OCI-LY1 (cell line): ENCODE results near the gene RRP8.

Experiments
- H2AFZ ChIP-seq: fragments of 200-600 bp; sonication (generic), shearing (Covaris generic); 2 replicates; pipeline ENCODE4 v1.6.0; 2014; ENCODE audit warnings: antibody characterized with exemption, mild to moderate bottlenecking, low read length
- H3F3A ChIP-seq: fragments of 200-600 bp; sonication (generic), shearing (Covaris generic); 2 replicates; pipeline ENCODE4 v1.6.0; 2014; ENCODE audit warnings: mild to moderate bottlenecking, antibody characterized with exemption, low read length, moderate library complexity; ENCODE audit not compliant: insufficient read depth
- H3K27ac ChIP-seq: fragments of 200-600 bp; sonication (generic); 2 replicates; pipeline ENCODE4 v1.5.1; 2014; ENCODE audit warnings: low read length, mixed run types, mild to moderate bottlenecking, low read depth; ENCODE audit not compliant: poor library complexity, severe bottlenecking
- H3K27me3 ChIP-seq: fragments of 200-600 bp; sonication (generic); 2 replicates; pipeline ENCODE4 v1.6.0; 2014; ENCODE audit warnings: antibody characterized with exemption, mild to moderate bottlenecking, low read length, moderate library complexity; ENCODE audit not compliant: insufficient read depth
- H3K36me3 ChIP-seq: fragments of 200-600 bp; sonication (generic); 2 replicates; pipeline ENCODE4 v1.6.1; 2014; ENCODE audit warnings: mild to moderate bottlenecking, antibody characterized with exemption, low read length, moderate library complexity, mixed read lengths; ENCODE audit not compliant: insufficient read depth
- H3K4me1 ChIP-seq: fragments of 200-600 bp; sonication (generic); 2 replicates; pipeline ENCODE4 v1.5.1; 2014; ENCODE audit warnings: mild to moderate bottlenecking, low read length, moderate library complexity; ENCODE audit not compliant: insufficient read depth, severe bottlenecking
- H3K4me2 ChIP-seq: fragments of 200-600 bp; sonication (generic), shearing (Covaris generic); 2 replicates; pipeline ENCODE4 v1.6.1; 2014; ENCODE audit warnings: low read length
- H3K4me3 ChIP-seq: fragments of 200-600 bp; sonication (generic); 2 replicates; pipeline ENCODE4 v1.5.1; 2014; ENCODE audit warnings: low read length, low read depth, mild to moderate bottlenecking, mixed read lengths; ENCODE audit not compliant: poor library complexity, severe bottlenecking
- H3K79me2 ChIP-seq: fragments of 200-600 bp; shearing (Covaris generic); 2 replicates; pipeline ENCODE4 v1.6.1; 2016; ENCODE audit warnings: mixed run types, low read length, mixed read lengths; ENCODE audit not compliant: insufficient read depth
- H3K9ac ChIP-seq: fragments of 200-600 bp; sonication (generic), shearing (Covaris generic); 2 replicates; pipeline ENCODE4 v1.6.1; 2014; ENCODE audit warnings: mild to moderate bottlenecking, low read length, mixed read lengths
- H3K9me2 ChIP-seq: fragments of 200-600 bp; sonication (generic), shearing (Covaris generic); 2 replicates; pipeline ENCODE4 v1.6.1; 2014; ENCODE audit warnings: low read depth, mild to moderate bottlenecking, low read length, mixed read lengths
- H3K9me3 ChIP-seq: fragments of 200-600 bp; shearing (Covaris generic); 2 replicates; pipeline ENCODE4 v1.6.1; 2014; ENCODE audit warnings: low read length, mixed read lengths
- H4K20me1 ChIP-seq: fragments of 200-600 bp; sonication (generic), shearing (Covaris generic); 2 replicates; pipeline ENCODE4 v1.6.0; 2016; ENCODE audit warnings: mild to moderate bottlenecking, low read length; ENCODE audit not compliant: insufficient read depth
- EZH2 ChIP-seq: fragments of 200-600 bp; sonication (generic), shearing (Covaris generic); IDR thresholded peaks from 2 replicates; pipeline ENCODE4 v1.8.0; 2017; ENCODE audit warnings: borderline replicate concordance, mixed run types, mild to moderate bottlenecking, antibody characterized with exemption, low read length, moderate library complexity, mixed read lengths
- TF ChIP-seq, protein P1 (sequence below): fragments of 200-600 bp; sonication (generic), shearing (Covaris generic); IDR thresholded peaks from 2 replicates; pipeline ENCODE4 v1.5.1; 2017; ENCODE audit warnings: mild to moderate bottlenecking, antibody characterized with exemption, low read length, moderate library complexity, mixed read lengths

The RRP8 gene

DNA sequence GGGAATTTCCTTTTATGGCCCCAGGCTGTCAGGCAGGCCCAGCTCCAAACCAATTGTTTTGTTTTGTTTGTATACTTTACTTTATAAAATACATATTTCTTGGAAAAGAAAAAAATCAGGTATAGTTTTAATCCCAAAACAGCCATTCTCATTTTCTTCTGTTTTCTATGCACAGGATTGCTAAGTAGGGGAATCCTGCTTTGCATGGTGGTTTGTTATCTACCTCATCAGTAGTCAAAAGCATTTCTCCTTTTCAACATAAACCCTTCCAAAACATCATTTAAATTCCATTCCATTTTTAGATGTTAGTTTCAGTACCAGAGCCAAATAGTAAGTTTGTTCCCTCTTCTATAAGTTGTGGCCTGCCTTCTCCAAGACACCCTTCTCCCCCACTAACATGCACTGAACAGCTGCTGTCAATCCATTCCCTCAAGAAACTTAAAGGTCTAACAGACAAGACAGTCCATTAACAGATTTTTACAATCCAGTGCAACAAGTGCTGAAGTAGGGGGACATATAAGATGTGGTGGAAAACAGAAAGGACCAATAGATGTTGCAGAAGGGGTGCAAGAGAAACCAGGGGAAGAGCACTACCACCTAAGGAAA is 3.9 kb upstream of the RRP8 start:
- no peaks in the 10 kb centered on the region for H4K20me1 ChIP-seq
- H3K4me3 ChIP-seq, result peak overlapping the region; percentile 7
- H3K27me3 ChIP-seq, result no peaks in the 10 kb centered on the region
- H2AFZ ChIP-seq, result no peak overlapping the region
- H3K9me3 ChIP-seq, result no peaks in the 10 kb centered on the region
- H3K36me3 ChIP-seq, result peaks cover 41% of the 10 kb centered on the region
- peaks cover 4% of the 10 kb centered on the region; the same call in 1 of the 2 replicates for H3F3A ChIP-seq
- no peak for TF ChIP-seq EZH2
- TF ChIP-seq, protein P1, sequence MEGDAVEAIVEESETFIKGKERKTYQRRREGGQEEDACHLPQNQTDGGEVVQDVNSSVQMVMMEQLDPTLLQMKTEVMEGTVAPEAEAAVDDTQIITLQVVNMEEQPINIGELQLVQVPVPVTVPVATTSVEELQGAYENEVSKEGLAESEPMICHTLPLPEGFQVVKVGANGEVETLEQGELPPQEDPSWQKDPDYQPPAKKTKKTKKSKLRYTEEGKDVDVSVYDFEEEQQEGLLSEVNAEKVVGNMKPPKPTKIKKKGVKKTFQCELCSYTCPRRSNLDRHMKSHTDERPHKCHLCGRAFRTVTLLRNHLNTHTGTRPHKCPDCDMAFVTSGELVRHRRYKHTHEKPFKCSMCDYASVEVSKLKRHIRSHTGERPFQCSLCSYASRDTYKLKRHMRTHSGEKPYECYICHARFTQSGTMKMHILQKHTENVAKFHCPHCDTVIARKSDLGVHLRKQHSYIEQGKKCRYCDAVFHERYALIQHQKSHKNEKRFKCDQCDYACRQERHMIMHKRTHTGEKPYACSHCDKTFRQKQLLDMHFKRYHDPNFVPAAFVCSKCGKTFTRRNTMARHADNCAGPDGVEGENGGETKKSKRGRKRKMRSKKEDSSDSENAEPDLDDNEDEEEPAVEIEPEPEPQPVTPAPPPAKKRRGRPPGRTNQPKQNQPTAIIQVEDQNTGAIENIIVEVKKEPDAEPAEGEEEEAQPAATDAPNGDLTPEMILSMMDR, result no peak
- peak overlapping the region; percentile 58 for H3K27ac ChIP-seq
- peaks cover 11% of the 10 kb centered on the region for H3K79me2 ChIP-seq
- no peaks in the 10 kb centered on the region for H3K9me2 ChIP-seq
- H3K4me1 ChIP-seq, result peaks cover 51% of the 10 kb centered on the region
- no peak overlapping the region; the same call in 1 of the 2 replicates for H3K9ac ChIP-seq
- H3K4me2 ChIP-seq, result peak overlapping the region; percentile 45

DNA sequence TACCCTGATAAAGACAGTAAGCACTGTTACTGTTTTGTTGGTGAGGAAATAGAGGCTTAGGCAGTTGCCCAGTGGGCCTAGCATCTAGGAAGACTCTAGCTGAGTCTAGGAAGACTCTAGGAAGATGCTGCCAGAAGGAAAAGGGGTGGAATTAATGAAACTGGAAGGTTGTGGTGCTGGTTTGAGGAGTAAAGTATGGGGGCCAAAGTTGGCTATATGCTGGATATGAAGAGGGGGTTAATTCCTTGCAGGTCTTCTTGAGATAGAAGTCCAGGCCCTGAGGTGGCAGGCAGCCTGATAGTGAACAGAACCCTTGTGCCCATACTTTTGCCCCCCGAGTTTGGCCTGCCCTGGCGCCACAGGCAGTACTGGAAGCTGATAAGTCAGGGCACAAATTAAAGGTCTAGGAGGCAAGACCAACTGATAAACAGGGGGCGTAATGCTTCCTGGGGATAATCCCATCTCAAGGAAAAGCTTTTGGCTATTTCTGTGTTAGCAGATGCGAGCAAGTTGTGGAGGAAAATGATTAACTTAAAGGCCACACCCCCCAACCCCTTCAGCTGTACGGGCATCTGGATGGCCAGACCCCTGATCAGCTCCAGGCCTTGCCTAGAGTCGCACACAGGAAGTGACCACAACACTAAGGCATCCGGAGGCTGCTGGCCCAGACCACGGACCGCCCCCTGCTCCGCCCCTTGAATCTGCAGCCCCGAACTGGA is 3.2 kb upstream of the RRP8 start:
- Histone ChIP-seq H3K9me2 (no peaks in the 10 kb centered on the region), H3K9ac (peak overlapping the region; percentile 16; the same call in 1 of the 2 replicates), H3K27ac (peak overlapping the region; percentile 58), H3K27me3 (no peaks in the 10 kb centered on the region), H3F3A (peaks cover 4% of the 10 kb centered on the region; the same call in 1 of the 2 replicates), H3K4me1 (peaks cover 57% of the 10 kb centered on the region), H3K36me3 (peaks cover 41% of the 10 kb centered on the region), H3K4me2 (peak overlapping the region; percentile 45), H2AFZ (no peak overlapping the region), H3K4me3 (peak overlapping the region; percentile 7), H3K79me2 (peaks cover 17% of the 10 kb centered on the region), H4K20me1 (no peaks in the 10 kb centered on the region), H3K9me3 (no peaks in the 10 kb centered on the region)
- TF ChIP-seq, protein P1, result no peak
- no peak for TF ChIP-seq EZH2

DNA sequence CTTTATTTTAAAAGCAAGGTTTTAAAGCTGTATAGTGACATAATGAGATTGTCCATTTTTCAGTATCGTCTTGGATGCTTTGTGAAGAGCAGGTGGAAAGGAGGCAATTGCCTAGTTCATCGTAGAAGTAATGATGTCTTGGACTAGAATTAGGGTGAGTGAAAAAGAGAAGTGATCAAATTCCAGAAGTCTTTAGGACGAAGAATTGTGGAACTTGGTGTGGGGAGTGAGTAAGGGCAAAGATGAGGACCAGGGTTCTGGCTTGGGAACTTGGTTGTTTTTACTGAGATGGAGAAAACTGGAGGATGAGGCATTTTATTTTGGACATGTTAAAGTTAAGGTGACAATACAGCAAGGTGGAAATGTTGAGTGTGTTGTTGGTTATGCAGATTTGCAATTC is 1.4 kb upstream of the RRP8 start:
- Histone ChIP-seq H4K20me1 (no peaks in the 10 kb centered on the region), H2AFZ (no peak overlapping the region), H3K9me3 (no peaks in the 10 kb centered on the region), H3K9ac (peak overlapping the region; percentile 93), H3K79me2 (peaks cover 19% of the 10 kb centered on the region), H3K4me3 (peak overlapping the region; percentile 71), H3F3A (peaks cover 4% of the 10 kb centered on the region; the same call in 1 of the 2 replicates), H3K27me3 (no peaks in the 10 kb centered on the region), H3K4me2 (peak overlapping the region; percentile 90), H3K9me2 (no peaks in the 10 kb centered on the region), H3K36me3 (peaks cover 44% of the 10 kb centered on the region), H3K4me1 (peaks cover 48% of the 10 kb centered on the region), H3K27ac (peak overlapping the region; percentile 58)
- TF ChIP-seq, protein P1, result no peak
- TF ChIP-seq EZH2, result no peak
